Stimulated activated CD8-positive, alpha-beta memory T cell treated with anti-CD3 and anti-CD28 coated beads, Interleukin-4, amount 100 ng/mL, for 4 hours (primary cell): ENCODE data around the gene ANHX.
"Not testable (repeated sequence)": the region's sequence is repeated elsewhere in the genome, so short reads cannot be mapped to it uniquely, and the experiment has no call there.

ENCODE experiments used
- DNase-seq, 2 donors: peaks; one replicate each; pipeline ENCODE4 v3.0.0-alpha.2; 2020; ENCODE audit warnings: low read depth in 2 of 2, low spot score in 1 of 2

ANHX gene

GRCh38 chr12:133235401-133236112 is at the start of gene ANHX:
ANHX (minus strand) TSS chr12:133235877; CDS start chr12:133234356, 1,521 bp downstream.
- DNase-seq: no peak

- DNase-seq: not testable (repeated sequence)
These were observed 29.0 kb upstream of the ANHX start for GRCh38 chr12:133264668-133265067.

GRCh38 chr12:133264173-133264572 is 28.5 kb upstream of the ANHX start:
- DNase-seq: no peak

- DNase-seq: no peak
These were observed 20.6 kb upstream of the ANHX start for GRCh38 chr12:133256321-133256720.

- not testable (repeated sequence) for DNase-seq
These were observed 20.2 kb upstream of the ANHX start for GRCh38 chr12:133255833-133256232.

- no peak for DNase-seq
These were observed 16.1 kb upstream of the ANHX start for GRCh38 chr12:133251732-133252131.

GRCh38 chr12:133236556-133236955 is 879 bp upstream of the ANHX start:
- DNase-seq: no peak

GRCh38 chr12:133236144-133236543 is 467 bp upstream of the ANHX start:
- DNase-seq: no peak

- no peak for DNase-seq
These were observed 706 bp downstream of the ANHX start for GRCh38 chr12:133234971-133235370.

GRCh38 chr12:133233993-133234564 is 1.6 kb downstream of the ANHX start:
- no peak for DNase-seq

GRCh38 chr12:133233006-133233405 is 2.7 kb downstream of the ANHX start:
- no peak for DNase-seq

GRCh38 chr12:133231001-133231400 is 4.7 kb downstream of the ANHX start:
- no peak for DNase-seq

GRCh38 chr12:133227281-133227852 is 8.3 kb downstream of the ANHX start:
- no peak for DNase-seq

- DNase-seq: no peak
These were observed 9.0 kb downstream of the ANHX start for GRCh38 chr12:133226690-133227089.

- no peak for DNase-seq
These were observed 10.2 kb downstream of the ANHX start for GRCh38 chr12:133225527-133225926.

- DNase-seq: no peak
These were observed 13.5 kb downstream of the ANHX start for GRCh38 chr12:133222211-133222610.

- DNase-seq: no peak
These were observed 14.4 kb downstream of the ANHX start for GRCh38 chr12:133221241-133221640.

GRCh38 chr12:133220521-133220920 is 15.2 kb downstream of the ANHX start:
- DNase-seq: no peak

- no peak for DNase-seq
These were observed 18.5 kb downstream of the ANHX start for GRCh38 chr12:133217219-133217618.

GRCh38 chr12:133215724-133216123 is 20.0 kb downstream of the ANHX start:
- no peak for DNase-seq

- no peak for DNase-seq
These were observed 29.3 kb downstream of the ANHX start for GRCh38 chr12:133206390-133206789.

GRCh38 chr12:133204264-133204603 is 31.4 kb downstream of the ANHX start:
- DNase-seq: no peak
